ENCODE results near the gene MRPL12. TPM values are rescaled to one million over a fixed set of nuclear protein-coding genes. Genes with fewer than 3 reads are reported as not detected.

Gene MRPL12
- total RNA-seq, 1 experiment from 2014 or later = 108 TPM

GRCh38 chr17:81672504-81672903 lies 30.7 kb upstream of the MRPL12 start:
- no peak overlapping the region for H3K4me2 ChIP-seq (ENCODE audit: low read length)
- H3K27me3 ChIP-seq (ENCODE audit: low read length) = no peaks in the 10 kb centered on the region
- CTCF ChIA-PET = no interaction called here
- TF ChIP-seq EZH2phosphoT487 (IDR thresholded peaks at IDR 0.05; ENCODE audit: borderline replicate concordance, low read length) = no peak
- H3K9ac ChIP-seq (ENCODE audit: low read length) = no peak overlapping the region
- intact Hi-C loops (cut with micrococcal nuclease) = no loop called here
- no peaks in the 10 kb centered on the region for H4K20me1 ChIP-seq (ENCODE audit: low read length)
- peaks cover 38% of the 10 kb centered on the region for H3K36me3 ChIP-seq (ENCODE audit: low read depth, low read length)
- DNase-seq (no peak), ATAC-seq (no peak)
- H3K27ac ChIP-seq (ENCODE audit: low read length) = no peak overlapping the region
- no peaks in the 10 kb centered on the region for H3F3A ChIP-seq (ENCODE audit: low read length, unreplicated experiment)
- no peaks in the 10 kb centered on the region for H3K9me2 ChIP-seq (replicated peaks; ENCODE audit: low read length)
- peaks cover 11% of the 10 kb centered on the region for H3K4me1 ChIP-seq (ENCODE audit: insufficient read depth, low read length)
- POLR2A ChIA-PET (ENCODE audit: unreplicated experiment) = no interaction called here
- BruUV-seq (replicated peaks) = no TSS peak
- H2AFZ ChIP-seq (ENCODE audit: low read length) = no peak overlapping the region
- no peaks in the 10 kb centered on the region for H3K9me3 ChIP-seq (ENCODE audit: low read length)
- H3K4me3 ChIP-seq (ENCODE audit: low read length) = no peak overlapping the region
- H3K79me2 ChIP-seq (ENCODE audit: low read length) = peaks cover 30% of the 10 kb centered on the region

- ChIA-PET POLR2A (ENCODE audit: unreplicated experiment) (no interaction called here), CTCF (no interaction called here)
- H3K4me1 ChIP-seq (ENCODE audit: insufficient read depth, low read length) = peaks cover 7% of the 10 kb centered on the region
- TF ChIP-seq EZH2phosphoT487 (IDR thresholded peaks at IDR 0.05; ENCODE audit: borderline replicate concordance, low read length) (no peak), CTCF (conservative IDR thresholded peaks at IDR 0.05; ENCODE audit: low read depth, low read length) (no peak)
- H3K27ac ChIP-seq (ENCODE audit: low read length) = no peak overlapping the region
- H2AFZ ChIP-seq (ENCODE audit: low read length) = no peak overlapping the region
- BruUV-seq (replicated peaks) = no TSS peak
- intact Hi-C loops (cut with micrococcal nuclease) = no loop called here
- DNase-seq (no peak), ATAC-seq (no peak)
- no peaks in the 10 kb centered on the region for H4K20me1 ChIP-seq (ENCODE audit: low read length)
- no peaks in the 10 kb centered on the region for H3K9me2 ChIP-seq (replicated peaks; ENCODE audit: low read length)
- peaks cover 38% of the 10 kb centered on the region for H3K36me3 ChIP-seq (ENCODE audit: low read depth, low read length)
- no peaks in the 10 kb centered on the region for H3K27me3 ChIP-seq (ENCODE audit: low read length)
- no peak overlapping the region for H3K4me2 ChIP-seq (ENCODE audit: low read length)
- H3K9ac ChIP-seq (ENCODE audit: low read length) = no peak overlapping the region
- no peaks in the 10 kb centered on the region for H3K9me3 ChIP-seq (ENCODE audit: low read length)
- H3K79me2 ChIP-seq (ENCODE audit: low read length) = peaks cover 25% of the 10 kb centered on the region
- no peaks in the 10 kb centered on the region for H3F3A ChIP-seq (ENCODE audit: low read length, unreplicated experiment)
- H3K4me3 ChIP-seq (ENCODE audit: low read length) = no peak overlapping the region
Observed at GRCh38 chr17:81672954-81673353, 30.2 kb upstream of the MRPL12 start.

- no TSS peak for BruUV-seq (replicated peaks)
- CTCF ChIA-PET = no interaction called here
- ATAC-seq = no peak
Observed at GRCh38 chr17:81673561-81674258, 29.5 kb upstream of the MRPL12 start.

More at GRCh38 chr17:81673561-81674258, 29.5 kb upstream of the MRPL12 start:
- Histone ChIP-seq H3K4me1 (ENCODE audit: insufficient read depth, low read length) (no peaks in the 10 kb centered on the region), H2AFZ (ENCODE audit: low read length) (no peak overlapping the region), H3K27ac (ENCODE audit: low read length) (no peak overlapping the region), H3K9me3 (ENCODE audit: low read length) (no peaks in the 10 kb centered on the region), H3K4me2 (ENCODE audit: low read length) (no peak overlapping the region), H3K4me3 (ENCODE audit: low read length) (no peak overlapping the region), H3K9ac (ENCODE audit: low read length) (no peak overlapping the region), H3K36me3 (ENCODE audit: low read depth, low read length) (peaks cover 34% of the 10 kb centered on the region), H3K79me2 (ENCODE audit: low read length) (peaks cover 18% of the 10 kb centered on the region), H3K9me2 (replicated peaks; ENCODE audit: low read length) (no peaks in the 10 kb centered on the region), H3F3A (ENCODE audit: low read length, unreplicated experiment) (no peaks in the 10 kb centered on the region), H4K20me1 (ENCODE audit: low read length) (no peaks in the 10 kb centered on the region), H3K27me3 (ENCODE audit: low read length) (no peaks in the 10 kb centered on the region)
- POLR2A ChIA-PET (ENCODE audit: unreplicated experiment) = no interaction called here
- TF ChIP-seq EZH2 (IDR thresholded peaks at IDR 0.05; ENCODE audit: low read length, unreplicated experiment) = no peak
- no peak for TF ChIP-seq CTCF (conservative IDR thresholded peaks at IDR 0.05; ENCODE audit: low read depth, low read length)
- no peak for TF ChIP-seq EZH2phosphoT487 (IDR thresholded peaks at IDR 0.05; ENCODE audit: borderline replicate concordance, low read length)
- DNase-seq = no peak
- intact Hi-C loops (cut with micrococcal nuclease) = no loop called here

Data from PC-3 (cell line).